ENCODE measurements around the gene STOML2.
A peak's percentile ranks its signal among the peaks of the same experiment; 100 is the strongest.

Gene STOML2

DNA sequence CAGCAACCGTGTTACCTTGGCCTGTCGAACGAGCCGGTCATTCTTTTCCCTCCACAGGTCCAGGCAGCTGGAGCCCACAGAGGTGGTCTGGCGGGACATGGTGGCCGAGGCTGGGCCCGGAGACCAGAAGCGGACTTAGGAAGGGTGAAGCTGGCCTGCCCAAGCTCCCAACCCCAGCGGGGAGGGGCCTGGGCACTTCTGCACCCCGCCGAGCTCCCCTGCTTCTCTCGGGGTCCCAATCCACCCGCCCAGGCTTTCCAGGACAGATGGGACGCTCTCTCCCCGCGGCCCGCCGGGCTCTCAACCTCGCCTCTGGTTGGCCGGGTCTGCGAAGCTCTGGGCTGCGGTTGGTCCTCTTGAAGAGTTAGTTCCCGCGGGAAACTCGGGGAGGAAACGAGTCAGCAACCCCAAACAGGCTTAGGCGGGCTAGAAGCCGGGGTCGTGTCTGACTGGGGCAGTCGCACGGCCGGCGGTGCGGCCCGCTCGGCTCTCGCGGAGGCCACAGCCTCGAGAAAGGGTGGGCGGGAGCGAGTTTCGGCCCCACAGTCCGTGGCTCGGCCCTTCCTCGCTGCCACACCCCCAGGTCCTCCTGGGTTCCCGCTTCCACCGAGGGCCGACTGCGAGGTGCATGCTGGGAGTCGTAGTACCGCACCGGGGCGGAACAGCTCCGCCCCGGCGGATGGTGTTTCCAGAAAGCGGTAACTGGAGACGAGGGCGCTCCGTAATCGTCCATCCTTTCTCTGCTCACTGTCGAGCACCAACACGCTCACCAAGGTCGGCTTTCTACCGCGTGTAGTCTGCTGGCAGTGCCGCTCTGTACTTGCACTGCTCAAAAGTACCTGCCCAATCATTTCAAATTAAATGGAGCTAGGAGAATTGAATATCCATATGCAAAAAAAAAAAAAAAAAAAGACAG, 23.2 kb downstream of the STOML2 start, which contains the start of gene FANCG (continued):
- TF ChIP-seq ZNF518A (tag by site-specific recombination; conservative IDR thresholded peaks at IDR 0.05; ENCODE audit: low read depth) (no peak), ZNF776 (tag by site-specific recombination; IDR thresholded peaks at IDR 0.05; ENCODE audit: borderline replicate concordance) (no peak), ZNF211 (tag by site-specific recombination; IDR thresholded peaks at IDR 0.05; ENCODE audit: low read depth) (no peak), SP7 (tag by site-specific recombination; IDR thresholded peaks at IDR 0.05) (peak; percentile 63), ZNF544 (tag by site-specific recombination; IDR thresholded peaks at IDR 0.05) (no peak), ZBTB17 (tag by site-specific recombination; IDR thresholded peaks at IDR 0.05) (peak; percentile 99), PBX3 (CRISPR knock-in tag; IDR thresholded peaks at IDR 0.05) (0 out of 2 replicates have a peak, but pooled peaks have one; percentile 42), ZNF112 (tag by site-specific recombination; IDR thresholded peaks at IDR 0.05) (no peak), ZNF2 (tag by site-specific recombination; IDR thresholded peaks at IDR 0.05) (0 out of 2 replicates have a peak, but pooled peaks have one; percentile 36), ZBTB10 (tag by site-specific recombination; IDR thresholded peaks at IDR 0.05) (peak; percentile 40; the same call in 1 of the 2 replicates), YY1 (tag by site-specific recombination; IDR thresholded peaks at IDR 0.05) (no peak), KLF10 (tag by site-specific recombination; IDR thresholded peaks at IDR 0.05) (peak; percentile 96), ZNF221 (tag by site-specific recombination; IDR thresholded peaks at IDR 0.05; ENCODE audit: borderline replicate concordance) (no peak), ZNF350 (tag by site-specific recombination; IDR thresholded peaks at IDR 0.05) (no peak), ZNF677 (tag by site-specific recombination; IDR thresholded peaks at IDR 0.05) (no peak), ZNF19 (tag by site-specific recombination; IDR thresholded peaks at IDR 0.05; ENCODE audit: low read depth) (no peak), ZNF558 (tag by site-specific recombination; IDR thresholded peaks at IDR 0.05) (no peak)
- TF ChIP-seq, protein P1, sequence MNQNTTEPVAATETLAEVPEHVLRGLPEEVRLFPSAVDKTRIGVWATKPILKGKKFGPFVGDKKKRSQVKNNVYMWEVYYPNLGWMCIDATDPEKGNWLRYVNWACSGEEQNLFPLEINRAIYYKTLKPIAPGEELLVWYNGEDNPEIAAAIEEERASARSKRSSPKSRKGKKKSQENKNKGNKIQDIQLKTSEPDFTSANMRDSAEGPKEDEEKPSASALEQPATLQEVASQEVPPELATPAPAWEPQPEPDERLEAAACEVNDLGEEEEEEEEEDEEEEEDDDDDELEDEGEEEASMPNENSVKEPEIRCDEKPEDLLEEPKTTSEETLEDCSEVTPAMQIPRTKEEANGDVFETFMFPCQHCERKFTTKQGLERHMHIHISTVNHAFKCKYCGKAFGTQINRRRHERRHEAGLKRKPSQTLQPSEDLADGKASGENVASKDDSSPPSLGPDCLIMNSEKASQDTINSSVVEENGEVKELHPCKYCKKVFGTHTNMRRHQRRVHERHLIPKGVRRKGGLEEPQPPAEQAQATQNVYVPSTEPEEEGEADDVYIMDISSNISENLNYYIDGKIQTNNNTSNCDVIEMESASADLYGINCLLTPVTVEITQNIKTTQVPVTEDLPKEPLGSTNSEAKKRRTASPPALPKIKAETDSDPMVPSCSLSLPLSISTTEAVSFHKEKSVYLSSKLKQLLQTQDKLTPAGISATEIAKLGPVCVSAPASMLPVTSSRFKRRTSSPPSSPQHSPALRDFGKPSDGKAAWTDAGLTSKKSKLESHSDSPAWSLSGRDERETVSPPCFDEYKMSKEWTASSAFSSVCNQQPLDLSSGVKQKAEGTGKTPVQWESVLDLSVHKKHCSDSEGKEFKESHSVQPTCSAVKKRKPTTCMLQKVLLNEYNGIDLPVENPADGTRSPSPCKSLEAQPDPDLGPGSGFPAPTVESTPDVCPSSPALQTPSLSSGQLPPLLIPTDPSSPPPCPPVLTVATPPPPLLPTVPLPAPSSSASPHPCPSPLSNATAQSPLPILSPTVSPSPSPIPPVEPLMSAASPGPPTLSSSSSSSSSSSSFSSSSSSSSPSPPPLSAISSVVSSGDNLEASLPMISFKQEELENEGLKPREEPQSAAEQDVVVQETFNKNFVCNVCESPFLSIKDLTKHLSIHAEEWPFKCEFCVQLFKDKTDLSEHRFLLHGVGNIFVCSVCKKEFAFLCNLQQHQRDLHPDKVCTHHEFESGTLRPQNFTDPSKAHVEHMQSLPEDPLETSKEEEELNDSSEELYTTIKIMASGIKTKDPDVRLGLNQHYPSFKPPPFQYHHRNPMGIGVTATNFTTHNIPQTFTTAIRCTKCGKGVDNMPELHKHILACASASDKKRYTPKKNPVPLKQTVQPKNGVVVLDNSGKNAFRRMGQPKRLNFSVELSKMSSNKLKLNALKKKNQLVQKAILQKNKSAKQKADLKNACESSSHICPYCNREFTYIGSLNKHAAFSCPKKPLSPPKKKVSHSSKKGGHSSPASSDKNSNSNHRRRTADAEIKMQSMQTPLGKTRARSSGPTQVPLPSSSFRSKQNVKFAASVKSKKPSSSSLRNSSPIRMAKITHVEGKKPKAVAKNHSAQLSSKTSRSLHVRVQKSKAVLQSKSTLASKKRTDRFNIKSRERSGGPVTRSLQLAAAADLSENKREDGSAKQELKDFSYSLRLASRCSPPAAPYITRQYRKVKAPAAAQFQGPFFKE (tag by site-specific recombination; IDR thresholded peaks at IDR 0.05; ENCODE audit: borderline replicate concordance): no peak
- TF ChIP-seq, protein P2, sequence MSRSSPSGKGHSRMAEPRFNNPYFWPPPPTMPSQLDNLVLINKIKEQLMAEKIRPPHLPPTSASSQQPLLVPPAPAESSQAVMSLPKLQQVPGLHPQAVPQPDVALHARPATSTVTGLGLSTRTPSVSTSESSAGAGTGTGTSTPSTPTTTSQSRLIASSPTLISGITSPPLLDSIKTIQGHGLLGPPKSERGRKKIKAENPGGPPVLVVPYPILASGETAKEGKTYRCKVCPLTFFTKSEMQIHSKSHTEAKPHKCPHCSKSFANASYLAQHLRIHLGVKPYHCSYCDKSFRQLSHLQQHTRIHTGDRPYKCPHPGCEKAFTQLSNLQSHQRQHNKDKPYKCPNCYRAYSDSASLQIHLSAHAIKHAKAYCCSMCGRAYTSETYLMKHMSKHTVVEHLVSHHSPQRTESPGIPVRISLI (tag by site-specific recombination; IDR thresholded peaks at IDR 0.05): 0 out of 2 replicates have a peak, but pooled peaks have one; percentile 24
- TF ChIP-seq, protein P3, sequence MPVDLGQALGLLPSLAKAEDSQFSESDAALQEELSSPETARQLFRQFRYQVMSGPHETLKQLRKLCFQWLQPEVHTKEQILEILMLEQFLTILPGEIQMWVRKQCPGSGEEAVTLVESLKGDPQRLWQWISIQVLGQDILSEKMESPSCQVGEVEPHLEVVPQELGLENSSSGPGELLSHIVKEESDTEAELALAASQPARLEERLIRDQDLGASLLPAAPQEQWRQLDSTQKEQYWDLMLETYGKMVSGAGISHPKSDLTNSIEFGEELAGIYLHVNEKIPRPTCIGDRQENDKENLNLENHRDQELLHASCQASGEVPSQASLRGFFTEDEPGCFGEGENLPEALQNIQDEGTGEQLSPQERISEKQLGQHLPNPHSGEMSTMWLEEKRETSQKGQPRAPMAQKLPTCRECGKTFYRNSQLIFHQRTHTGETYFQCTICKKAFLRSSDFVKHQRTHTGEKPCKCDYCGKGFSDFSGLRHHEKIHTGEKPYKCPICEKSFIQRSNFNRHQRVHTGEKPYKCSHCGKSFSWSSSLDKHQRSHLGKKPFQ (tag by site-specific recombination; IDR thresholded peaks at IDR 0.05): no peak
